HEK293T (cell line): ENCODE results near the gene FOXP3.

Experiments
- BHLHE40 ChIP-seq: fragments of 450-650 bp; IDR thresholded peaks from 2 replicates; pipeline ENCODE4 v1.6.1; 2016; ENCODE audit warnings: mild to moderate bottlenecking, moderate library complexity, borderline replicate concordance
- FOXA1 ChIP-seq: fragments of 450-650 bp; IDR thresholded peaks from 2 replicates; pipeline ENCODE4 v1.6.1; 2016; ENCODE audit warnings: mild to moderate bottlenecking

DNA sequence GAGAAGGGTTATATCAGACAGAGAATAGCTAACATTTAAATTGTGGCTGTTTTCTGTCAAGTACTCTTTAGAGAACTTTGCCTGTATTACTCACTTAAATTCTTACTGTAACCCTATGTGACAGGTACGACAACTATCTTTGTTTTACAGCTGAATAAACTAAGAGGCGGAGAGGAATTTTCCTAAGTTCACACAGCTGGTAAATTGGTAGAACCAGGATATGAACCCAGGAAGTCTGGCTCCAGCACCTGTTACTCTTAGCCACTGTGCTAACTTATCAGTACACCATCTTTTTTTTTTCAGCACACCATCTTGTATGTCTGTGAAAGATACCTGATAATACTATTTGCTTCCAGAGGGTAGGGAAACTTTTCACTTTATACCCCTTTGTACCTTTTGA is 62.5 kb downstream of the FOXP3 start:
- TF ChIP-seq BHLHE40 (no peak), FOXA1 (no peak)
